ENCODE results near the gene TJP3. TPM values are rescaled to one million over a fixed set of nuclear protein-coding genes. Genes with fewer than 3 reads are reported as not detected.
"Not testable (repeated sequence)": the region's sequence is repeated elsewhere in the genome, so short reads cannot be mapped to it uniquely, and the experiment has no call there.

Gene TJP3
- total RNA-seq, 2 experiments from 2014 or later, result 8.2 to 9.0 TPM

- ChIA-PET POLR2A (interaction anchor here (0.6 to 4.7 kb wide), 60 partner anchors 9 to 1957 kb away, joined by 3 to 60 read pairs (median 4); partner anchors contain the start of genes CATSPERD, DAPK3, EEF2 and GADD45B), CTCF (interaction anchor here (0.7 to 4.9 kb wide), 8 partner anchors 41 to 484 kb away, joined by 3 to 35 read pairs (median 4); partner anchors contain the start of gene YJU2)
- peak within 1 kb of the TSS; percentile 100 for H3K27ac Mint-ChIP-seq
- DNase-seq (peak; percentile 98 to 100 (median 99)), ATAC-seq (ENCODE audit: poor library complexity) (peak; percentile 81)
- Histone ChIP-seq H3K36me3 (ENCODE audit: insufficient read depth, low read length) (peaks cover 44% of the 10 kb centered on the region), H3K4me3 (ENCODE audit: low read length) (peak within 1 kb of the TSS; percentile 99), H3K27ac (ENCODE audit: low read depth in 1 of 2, low read length in 2 of 2) (peak within 1 kb of the TSS; percentile 99 to 100), H3K27me3 (ENCODE audit: control insufficient read depth in 1 of 2, insufficient read depth in 2 of 2, low read length in 2 of 2) (no peaks in the 10 kb centered on the region), H3K4me1 (ENCODE audit: insufficient read depth, low read length) (peaks cover 70% of the 10 kb centered on the region), H3K9me3 (ENCODE audit: control insufficient read depth in 1 of 2, insufficient read depth in 1 of 2, low read length in 2 of 2) (no peaks in the 10 kb centered on the region)
- H3K27me3 Mint-ChIP-seq, result no peaks in the 10 kb centered on the region
- H3K36me3 Mint-ChIP-seq (ENCODE audit: low read depth), result peaks cover 42% of the 10 kb centered on the region
- TF ChIP-seq CTCF (IDR thresholded peaks at IDR 0.05), result no peak
- H3K4me1 Mint-ChIP-seq (ENCODE audit: low read depth), result peaks cover 33% of the 10 kb centered on the region
- H3K9me3 Mint-ChIP-seq, result no peaks in the 10 kb centered on the region
- peak within 1 kb of the TSS; percentile 97 for H3K4me3 Mint-ChIP-seq
- intact Hi-C loops (cut with DNase I, micrococcal nuclease), result loop anchor here (2.0 to 10.0 kb wide), 5 partner anchors 35 to 328 kb away; partner anchors contain the start of genes EEF2 (in 2 of the 2) and PIP5K1C (in 1 of the 2)
Observed at GRCh38 chr19:3762501-3763459, 54.6 kb downstream of the TJP3 start, which contains the start of gene MRPL54. Gene MRPL54 (plus strand): TSS chr19:3762682. CDS start chr19:3762701, 19 bp downstream.

DNA sequence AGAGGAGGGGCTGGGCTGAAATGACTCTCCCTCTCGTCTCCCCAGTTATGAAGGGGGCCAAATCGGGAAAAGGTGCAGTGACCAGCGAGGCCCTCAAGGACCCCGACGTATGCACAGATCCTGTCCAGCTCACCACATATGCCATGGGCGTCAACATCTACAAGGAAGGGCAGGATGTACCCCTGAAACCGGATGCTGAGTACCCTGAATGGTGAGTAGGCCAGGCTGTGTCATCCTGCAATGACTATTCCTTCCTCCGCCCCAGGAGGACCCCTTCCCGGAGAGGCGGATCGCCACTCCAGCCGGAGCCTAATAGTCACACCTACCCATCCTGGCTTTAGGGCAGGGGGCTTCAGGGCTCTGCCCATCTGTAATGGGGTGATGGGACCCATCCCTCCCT lies 56.9 kb downstream of the TJP3 start:
- no peak overlapping the region for H3K27ac Mint-ChIP-seq
- Histone ChIP-seq H3K36me3 (ENCODE audit: insufficient read depth, low read length) (peaks cover 38% of the 10 kb centered on the region), H3K9me3 (ENCODE audit: control insufficient read depth in 1 of 2, insufficient read depth in 1 of 2, low read length in 2 of 2) (no peaks in the 10 kb centered on the region), H3K4me1 (ENCODE audit: insufficient read depth, low read length) (peaks cover 48% of the 10 kb centered on the region), H3K27me3 (ENCODE audit: control insufficient read depth in 1 of 2, insufficient read depth in 2 of 2, low read length in 2 of 2) (no peaks in the 10 kb centered on the region), H3K4me3 (ENCODE audit: low read length) (no peak overlapping the region), H3K27ac (ENCODE audit: low read depth in 1 of 2, low read length in 2 of 2) (no peak overlapping the region)
- POLR2A ChIA-PET, result interaction anchor here (0.7 kb wide), 1 partner anchor 13 kb away, joined by 3 read pairs; no protein-coding TSS in a partner anchor
- H3K4me3 Mint-ChIP-seq, result no peak overlapping the region
- H3K9me3 Mint-ChIP-seq, result no peaks in the 10 kb centered on the region
- ATAC-seq (ENCODE audit: poor library complexity) (no peak), DNase-seq (no peak)
- intact Hi-C loops (cut with DNase I, micrococcal nuclease), result loop anchor here in 1 of 2 experiments (2.0 to 10.0 kb wide), 2 partner anchors 258 to 330 kb away; partner anchors contain the start of gene FZR1
- peaks cover 33% of the 10 kb centered on the region for H3K4me1 Mint-ChIP-seq (ENCODE audit: low read depth)
- H3K27me3 Mint-ChIP-seq, result no peaks in the 10 kb centered on the region
- H3K36me3 Mint-ChIP-seq (ENCODE audit: low read depth), result peaks cover 50% of the 10 kb centered on the region
- CTCF ChIA-PET, result interaction anchor here (4.9 kb wide), 1 partner anchor 57 kb away, joined by 35 read pairs; no protein-coding TSS in a partner anchor
- no peak for TF ChIP-seq CTCF (IDR thresholded peaks at IDR 0.05)

DNA sequence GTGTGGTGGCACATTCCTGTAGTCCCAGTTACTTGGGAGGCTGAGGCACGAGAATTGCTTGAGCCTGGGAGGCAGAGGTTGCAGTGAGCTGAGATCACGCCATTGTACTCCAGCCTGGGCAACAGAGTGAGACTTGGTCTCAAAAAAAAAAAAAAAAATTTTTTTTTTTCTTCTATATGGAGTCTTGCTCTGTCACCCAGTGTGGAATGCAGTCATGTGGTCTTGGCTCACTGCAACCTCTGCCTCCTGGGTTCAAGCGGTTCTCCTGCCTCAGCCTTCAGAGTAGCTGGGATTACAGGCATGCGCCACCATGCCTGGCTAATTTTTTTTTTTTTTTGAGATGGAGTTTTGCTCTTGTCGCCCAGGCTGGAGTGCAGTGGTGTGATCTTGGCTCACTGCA lies 57.6 kb downstream of the TJP3 start:
- Mint-ChIP-seq H3K4me1 (ENCODE audit: low read depth) (peaks cover 30% of the 10 kb centered on the region), H3K36me3 (ENCODE audit: low read depth) (peaks cover 46% of the 10 kb centered on the region)
- DNase-seq; H3K27me3 ChIP-seq (ENCODE audit: control insufficient read depth in 1 of 2, insufficient read depth in 2 of 2, low read length in 2 of 2); H3K4me3 Mint-ChIP-seq; POLR2A ChIA-PET; H3K9me3 Mint-ChIP-seq; H3K9me3 ChIP-seq (ENCODE audit: control insufficient read depth in 1 of 2, insufficient read depth in 1 of 2, low read length in 2 of 2); ATAC-seq (ENCODE audit: poor library complexity); H3K4me3 ChIP-seq (ENCODE audit: low read length); H3K27ac ChIP-seq (ENCODE audit: low read depth in 1 of 2, low read length in 2 of 2); H3K27ac Mint-ChIP-seq; CTCF ChIA-PET; H3K27me3 Mint-ChIP-seq: not testable (repeated sequence)
- Histone ChIP-seq H3K4me1 (ENCODE audit: insufficient read depth, low read length) (peaks cover 41% of the 10 kb centered on the region), H3K36me3 (ENCODE audit: insufficient read depth, low read length) (peaks cover 38% of the 10 kb centered on the region)
- intact Hi-C loops (cut with DNase I, micrococcal nuclease), result loop anchor here in 1 of 2 experiments (2.0 to 10.0 kb wide), 2 partner anchors 259 to 331 kb away; partner anchors contain the start of gene FZR1

Measured in CD4-positive, alpha-beta T cell (primary cell).